Adipocyte (in vitro differentiated cells): Measurements from ENCODE around the gene LFNG.

Experiments
- DNase-seq: peaks from one replicate; pipeline ENCODE4 v3.0.0-alpha.2; 2015; ENCODE audit warnings: low read depth
- H3K27me3 ChIP-seq: replicated peaks from 2 replicates; pipeline ENCODE4 v1.7.0; 2013; ENCODE audit warnings: mild to moderate bottlenecking, low read length, moderate library complexity; ENCODE audit not compliant: control insufficient read depth, insufficient read depth
- H3K36me3 ChIP-seq: 2 replicates; pipeline ENCODE4 v1.7.0; 2013; ENCODE audit warnings: low read length, mild to moderate bottlenecking, moderate library complexity; ENCODE audit not compliant: control insufficient read depth, insufficient read depth, severe bottlenecking
- H3K4me1 ChIP-seq: 2 replicates; pipeline ENCODE4 v1.7.0; 2013; ENCODE audit warnings: mild to moderate bottlenecking, low read length, moderate library complexity; ENCODE audit not compliant: control insufficient read depth, insufficient read depth
- H3K4me3 ChIP-seq: 2 replicates; pipeline ENCODE4 v1.7.0; 2013; ENCODE audit warnings: mild to moderate bottlenecking, low read length, moderate library complexity
- H3K9ac ChIP-seq: 2 replicates; pipeline ENCODE4 v1.7.0; 2013; ENCODE audit warnings: mild to moderate bottlenecking, low read length, moderate library complexity
- H3K9me3 ChIP-seq: 2 replicates; pipeline ENCODE4 v1.7.0; 2013; ENCODE audit warnings: mild to moderate bottlenecking, low read length, moderate library complexity; ENCODE audit not compliant: control insufficient read depth

Gene LFNG

GRCh38 chr7:2521952-2522591 is 2.5 kb downstream of the LFNG start:
- Histone ChIP-seq H3K4me3 (peak overlapping the region; percentile 58), H3K9me3 (no peaks in the 10 kb centered on the region), H3K36me3 (peaks cover 4% of the 10 kb centered on the region), H3K9ac (peak overlapping the region; percentile 29), H3K27me3 (no peaks in the 10 kb centered on the region), H3K4me1 (peaks cover 56% of the 10 kb centered on the region)
- no peak for DNase-seq

DNA sequence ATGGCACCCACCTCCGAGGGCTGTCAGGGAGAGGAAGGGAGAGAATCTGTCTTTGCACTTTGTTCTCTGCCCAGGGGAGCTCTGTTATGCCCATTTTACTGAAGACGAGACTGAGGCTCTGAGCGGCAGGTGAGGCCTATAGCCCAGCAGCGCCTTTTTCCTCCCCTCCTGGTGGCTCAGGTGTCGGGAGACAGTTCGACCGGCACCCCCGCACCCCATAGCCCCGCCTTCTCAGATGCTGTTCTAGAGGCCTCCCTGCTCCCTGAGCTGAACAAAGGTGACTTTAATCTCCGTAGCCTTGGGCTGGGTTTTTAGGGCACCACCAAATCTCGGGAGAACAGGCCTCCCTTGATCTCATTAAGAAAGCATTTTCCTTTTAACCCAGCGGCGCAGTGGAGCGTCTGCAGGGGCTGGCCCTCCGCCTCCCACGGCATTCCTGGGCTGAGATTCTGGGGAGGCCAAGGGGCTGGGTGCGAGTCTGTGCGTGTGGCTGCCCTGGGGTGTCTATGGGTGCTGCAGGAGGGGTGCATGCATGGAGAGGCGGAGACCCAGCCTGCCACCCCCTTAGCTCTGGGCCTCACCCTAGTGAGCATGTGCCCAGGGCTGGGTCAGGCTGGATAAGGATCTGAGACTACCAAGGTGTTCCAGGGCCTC is 3.3 kb downstream of the LFNG start:
- DNase-seq, result peak; percentile 68
- Histone ChIP-seq H3K4me3 (peak overlapping the region; percentile 12), H3K9me3 (no peaks in the 10 kb centered on the region), H3K9ac (peak overlapping the region; percentile 61), H3K36me3 (peaks cover 4% of the 10 kb centered on the region), H3K4me1 (peaks cover 55% of the 10 kb centered on the region), H3K27me3 (no peaks in the 10 kb centered on the region)

DNA sequence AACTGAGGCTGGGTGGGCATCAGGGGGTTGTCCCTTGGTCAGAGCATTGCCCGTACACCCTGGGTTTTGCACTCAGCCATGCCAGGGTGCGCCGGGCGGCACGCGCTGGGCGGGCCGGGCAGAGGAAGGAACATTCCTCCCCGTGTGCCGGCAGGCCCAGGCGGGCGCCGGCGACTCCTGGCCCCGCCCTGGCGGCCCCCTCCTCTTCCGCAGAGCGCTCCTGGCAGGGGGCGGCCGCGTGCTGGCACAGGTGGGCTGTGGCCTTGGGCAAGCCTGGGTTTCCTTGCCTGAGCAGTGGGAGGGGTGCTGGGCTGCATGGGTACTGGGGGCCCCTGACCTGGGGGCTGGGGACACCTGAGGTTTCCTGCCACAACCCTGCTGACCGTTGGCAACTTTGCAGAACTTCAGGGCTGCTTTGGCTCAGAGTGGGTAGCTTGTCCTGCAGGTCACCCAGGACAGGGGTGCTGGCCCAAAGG is 3.9 kb downstream of the LFNG start:
- peaks cover 4% of the 10 kb centered on the region for H3K36me3 ChIP-seq
- H3K27me3 ChIP-seq, result no peaks in the 10 kb centered on the region
- peaks cover 55% of the 10 kb centered on the region for H3K4me1 ChIP-seq
- no peak for DNase-seq
- no peaks in the 10 kb centered on the region for H3K9me3 ChIP-seq
- peak overlapping the region; percentile 12 for H3K4me3 ChIP-seq
- peak overlapping the region; percentile 61 for H3K9ac ChIP-seq

DNA sequence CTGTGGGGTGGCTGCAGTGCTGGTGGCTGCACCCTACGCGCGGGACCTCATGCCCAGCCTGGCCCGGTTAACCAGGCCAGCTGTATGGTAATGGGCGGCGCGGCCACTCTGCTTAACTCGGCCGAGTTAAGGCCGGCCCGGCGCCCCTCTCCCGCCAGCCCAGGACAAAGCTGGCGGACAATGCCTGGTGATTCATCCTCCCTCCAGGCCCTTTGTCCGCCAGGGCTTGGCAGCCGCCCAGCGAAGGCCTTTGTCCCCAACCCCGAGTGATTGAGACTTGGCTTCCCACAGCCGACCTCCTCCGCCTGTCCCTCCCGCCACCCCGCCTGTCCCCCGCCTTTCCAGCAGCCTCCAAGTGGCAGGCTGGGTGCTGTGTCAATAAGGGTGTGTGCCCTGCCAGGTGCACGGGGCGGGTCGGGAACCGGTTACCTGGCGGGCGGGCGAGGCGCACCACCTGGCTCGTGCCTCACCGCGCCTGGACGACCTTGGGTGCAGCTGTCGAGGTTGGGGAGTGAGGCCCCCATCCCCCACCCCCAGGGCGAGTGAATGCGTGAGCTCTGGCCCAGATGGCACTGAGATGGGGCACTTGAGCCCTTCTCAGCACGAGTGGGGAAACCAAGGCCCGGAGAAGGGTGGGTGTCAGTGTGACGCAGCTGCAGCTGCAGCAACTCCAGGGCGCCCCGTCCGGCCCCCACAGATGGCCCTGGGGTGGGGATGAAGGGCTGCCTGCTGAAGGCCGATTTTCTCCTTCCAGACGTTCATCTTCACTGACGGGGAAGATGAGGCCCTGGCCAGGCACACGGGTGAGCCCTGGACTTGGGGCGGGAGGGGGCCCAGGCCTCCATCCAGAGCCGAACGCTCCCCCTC is 4.6 kb downstream of the LFNG start:
- H3K27me3 ChIP-seq, result no peaks in the 10 kb centered on the region
- peak overlapping the region; percentile 12 for H3K4me3 ChIP-seq
- H3K4me1 ChIP-seq, result peaks cover 57% of the 10 kb centered on the region
- H3K9ac ChIP-seq, result peak overlapping the region; percentile 61
- peaks cover 4% of the 10 kb centered on the region for H3K36me3 ChIP-seq
- H3K9me3 ChIP-seq, result no peaks in the 10 kb centered on the region
- DNase-seq, result peak; percentile 79

- Histone ChIP-seq H3K4me1 (peaks cover 65% of the 10 kb centered on the region), H3K9me3 (no peaks in the 10 kb centered on the region), H3K36me3 (peaks cover 4% of the 10 kb centered on the region), H3K9ac (no peak overlapping the region), H3K4me3 (no peak overlapping the region), H3K27me3 (no peaks in the 10 kb centered on the region)
- no peak for DNase-seq
These were observed 5.5 kb downstream of the LFNG start for GRCh38 chr7:2524808-2525657.

- Histone ChIP-seq H3K9ac (no peak overlapping the region), H3K4me1 (peaks cover 68% of the 10 kb centered on the region), H3K36me3 (peaks cover 4% of the 10 kb centered on the region), H3K9me3 (no peaks in the 10 kb centered on the region), H3K27me3 (no peaks in the 10 kb centered on the region), H3K4me3 (no peak overlapping the region)
- no peak for DNase-seq
These were observed 6.4 kb downstream of the LFNG start for GRCh38 chr7:2525658-2526630.

DNA sequence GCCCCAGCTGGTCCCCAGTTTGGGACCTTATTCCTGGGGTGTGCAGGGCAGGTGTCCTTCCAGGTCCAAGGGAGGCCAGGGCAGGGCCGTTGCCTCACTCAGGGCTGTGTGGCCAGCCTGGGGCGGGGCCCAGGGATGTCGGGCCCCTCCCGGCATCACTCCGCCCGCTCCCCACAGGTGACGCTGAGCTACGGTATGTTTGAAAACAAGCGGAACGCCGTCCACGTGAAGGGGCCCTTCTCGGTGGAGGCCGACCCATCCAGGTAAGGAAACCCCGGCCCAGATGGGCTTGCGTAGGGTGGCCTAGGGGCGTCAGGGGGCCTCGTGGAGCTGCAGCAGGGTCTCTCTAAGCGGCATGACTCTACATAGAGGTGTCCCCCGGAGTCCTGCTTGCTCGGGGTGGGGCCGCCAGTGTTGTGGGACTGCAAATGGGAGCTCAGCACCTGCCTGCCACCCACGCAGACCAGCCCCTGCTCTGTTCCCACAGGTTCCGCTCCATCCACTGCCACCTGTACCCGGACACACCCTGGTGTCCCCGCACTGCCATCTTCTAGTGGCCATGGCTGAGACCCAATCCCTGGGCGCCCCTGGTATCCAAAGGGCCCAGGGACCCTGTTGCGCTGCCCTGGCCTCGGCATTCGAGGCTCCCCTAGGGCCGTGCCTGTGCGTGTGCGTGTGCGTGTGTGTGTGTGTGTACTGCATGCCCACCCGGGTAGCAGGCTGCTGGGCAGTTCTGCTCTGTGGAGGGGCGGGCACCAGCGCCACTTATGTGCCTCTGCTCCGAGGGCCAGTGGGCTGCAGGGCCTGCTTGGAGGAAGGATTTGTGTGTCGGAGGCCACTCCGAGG is 7.3 kb downstream of the LFNG start:
- Histone ChIP-seq H3K4me3 (no peak overlapping the region), H3K9me3 (no peaks in the 10 kb centered on the region), H3K9ac (no peak overlapping the region), H3K27me3 (no peaks in the 10 kb centered on the region), H3K36me3 (peaks cover 4% of the 10 kb centered on the region), H3K4me1 (peaks cover 65% of the 10 kb centered on the region)
- no peak for DNase-seq

- H3K9me3 ChIP-seq, result no peaks in the 10 kb centered on the region
- H3K36me3 ChIP-seq, result peaks cover 4% of the 10 kb centered on the region
- no peak overlapping the region for H3K4me3 ChIP-seq
- H3K27me3 ChIP-seq, result no peaks in the 10 kb centered on the region
- DNase-seq, result peak; percentile 81
- H3K9ac ChIP-seq, result peak overlapping the region; percentile 56
- peaks cover 58% of the 10 kb centered on the region for H3K4me1 ChIP-seq
These were observed 8.2 kb downstream of the LFNG start for GRCh38 chr7:2527505-2528467.
